Fibroblast of lung (primary cell): ENCODE data around the gene ZBTB16.

Source experiments
- EZH2 ChIP-seq: IDR thresholded peaks from 2 replicates; pipeline ENCODE4 v1.5.1; 2012; ENCODE audit warnings: low read length, control low read depth, mild to moderate bottlenecking; ENCODE audit errors: missing control alignments
- TF ChIP-seq, protein P1 (sequence below), 2 donors: IDR thresholded peaks in 1 of 2; conservative IDR thresholded peaks in 1 of 2; 1 replicate in 1 of 2; 2 replicates in 1 of 2; pipeline ENCODE4 v1.5.1; 2011 to 2012; ENCODE audit warnings: low read length in 2 of 2, control low read depth in 1 of 2, inconsistent platforms in 1 of 2, low read depth in 1 of 2, mild to moderate bottlenecking in 1 of 2

GRCh38 chr11:114276077-114276476 is 216.6 kb downstream of the ZBTB16 start:
- TF ChIP-seq, protein P1, sequence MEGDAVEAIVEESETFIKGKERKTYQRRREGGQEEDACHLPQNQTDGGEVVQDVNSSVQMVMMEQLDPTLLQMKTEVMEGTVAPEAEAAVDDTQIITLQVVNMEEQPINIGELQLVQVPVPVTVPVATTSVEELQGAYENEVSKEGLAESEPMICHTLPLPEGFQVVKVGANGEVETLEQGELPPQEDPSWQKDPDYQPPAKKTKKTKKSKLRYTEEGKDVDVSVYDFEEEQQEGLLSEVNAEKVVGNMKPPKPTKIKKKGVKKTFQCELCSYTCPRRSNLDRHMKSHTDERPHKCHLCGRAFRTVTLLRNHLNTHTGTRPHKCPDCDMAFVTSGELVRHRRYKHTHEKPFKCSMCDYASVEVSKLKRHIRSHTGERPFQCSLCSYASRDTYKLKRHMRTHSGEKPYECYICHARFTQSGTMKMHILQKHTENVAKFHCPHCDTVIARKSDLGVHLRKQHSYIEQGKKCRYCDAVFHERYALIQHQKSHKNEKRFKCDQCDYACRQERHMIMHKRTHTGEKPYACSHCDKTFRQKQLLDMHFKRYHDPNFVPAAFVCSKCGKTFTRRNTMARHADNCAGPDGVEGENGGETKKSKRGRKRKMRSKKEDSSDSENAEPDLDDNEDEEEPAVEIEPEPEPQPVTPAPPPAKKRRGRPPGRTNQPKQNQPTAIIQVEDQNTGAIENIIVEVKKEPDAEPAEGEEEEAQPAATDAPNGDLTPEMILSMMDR (conservative IDR thresholded peaks at IDR 0.05 in 1 of 2, IDR thresholded peaks at IDR 0.05 in 1 of 2; ENCODE audit: low read depth in 1 of 2, low read length in 2 of 2): no peak
- TF ChIP-seq EZH2: no peak
